A673 (cell line): Measurements from ENCODE around the gene LTBP2.

Experiments
- EZH2 ChIP-seq: fragments of 200-600 bp; sonication (generic); IDR thresholded peaks from 2 replicates; pipeline ENCODE4 v1.6.1; 2017; ENCODE audit warnings: borderline replicate concordance, low read depth, mild to moderate bottlenecking, mixed read lengths, antibody characterized with exemption, low read length; ENCODE audit not compliant: poor library complexity, severe bottlenecking
- TF ChIP-seq, protein P1 (sequence below): fragments of 300-800, 200-600 bp; sonication (generic); conservative IDR thresholded peaks from 2 replicates; pipeline ENCODE4 v1.5.1; 2017; ENCODE audit warnings: low read depth, mild to moderate bottlenecking, antibody characterized with exemption, low read length, moderate library complexity, mixed read lengths

DNA sequence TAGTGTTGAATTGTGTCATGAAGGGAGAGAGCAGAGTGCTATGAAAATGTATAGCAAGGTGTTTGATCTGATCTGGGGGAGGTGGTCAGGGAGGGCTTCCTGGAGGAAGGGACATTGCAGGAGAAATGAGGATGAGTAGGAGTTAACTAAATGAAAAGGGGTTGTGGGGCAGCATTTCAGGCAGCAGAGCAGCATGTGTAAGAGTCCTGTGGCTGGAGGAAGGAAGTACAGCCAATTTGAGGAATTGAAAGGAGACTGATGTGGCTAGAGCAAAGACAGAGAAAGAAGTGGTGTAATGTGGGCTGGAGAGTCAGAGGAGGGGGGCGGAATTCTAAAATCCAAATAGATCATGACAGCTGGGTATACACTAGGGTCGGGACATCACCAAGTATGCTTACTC is 139.4 kb downstream of the LTBP2 start:
- TF ChIP-seq, protein P1, sequence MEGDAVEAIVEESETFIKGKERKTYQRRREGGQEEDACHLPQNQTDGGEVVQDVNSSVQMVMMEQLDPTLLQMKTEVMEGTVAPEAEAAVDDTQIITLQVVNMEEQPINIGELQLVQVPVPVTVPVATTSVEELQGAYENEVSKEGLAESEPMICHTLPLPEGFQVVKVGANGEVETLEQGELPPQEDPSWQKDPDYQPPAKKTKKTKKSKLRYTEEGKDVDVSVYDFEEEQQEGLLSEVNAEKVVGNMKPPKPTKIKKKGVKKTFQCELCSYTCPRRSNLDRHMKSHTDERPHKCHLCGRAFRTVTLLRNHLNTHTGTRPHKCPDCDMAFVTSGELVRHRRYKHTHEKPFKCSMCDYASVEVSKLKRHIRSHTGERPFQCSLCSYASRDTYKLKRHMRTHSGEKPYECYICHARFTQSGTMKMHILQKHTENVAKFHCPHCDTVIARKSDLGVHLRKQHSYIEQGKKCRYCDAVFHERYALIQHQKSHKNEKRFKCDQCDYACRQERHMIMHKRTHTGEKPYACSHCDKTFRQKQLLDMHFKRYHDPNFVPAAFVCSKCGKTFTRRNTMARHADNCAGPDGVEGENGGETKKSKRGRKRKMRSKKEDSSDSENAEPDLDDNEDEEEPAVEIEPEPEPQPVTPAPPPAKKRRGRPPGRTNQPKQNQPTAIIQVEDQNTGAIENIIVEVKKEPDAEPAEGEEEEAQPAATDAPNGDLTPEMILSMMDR = no peak
- no peak for TF ChIP-seq EZH2
